Measurements from ENCODE around the gene OR8B12.

GRCh38 chr11:124569697-124570096, 26.2 kb upstream of the OR8B12 start, which contains the start of gene OR8A1:
- TF ChIP-seq SP1 (IDR thresholded peaks at IDR 0.05) (no peak), BHLHE40 (IDR thresholded peaks at IDR 0.05; ENCODE audit: borderline replicate concordance) (no peak), FOXK2 (IDR thresholded peaks at IDR 0.05) (no peak)
